GM21786 (cell line): ENCODE data around the gene SCN5A.

Source experiments
- ATAC-seq: cut with Tn5 transposase; IDR thresholded peaks from one replicate; pipeline ENCODE4 v1.9.1; 2021; ENCODE audit not compliant: unreplicated experiment

SCN5A gene

GRCh38 chr3:38623539-38623938 lies 25.9 kb downstream of the SCN5A start:
- ATAC-seq: no peak

GRCh38 chr3:38622336-38622735 lies 27.2 kb downstream of the SCN5A start:
- no peak for ATAC-seq

GRCh38 chr3:38620236-38620635 lies 29.3 kb downstream of the SCN5A start:
- ATAC-seq: no peak

- ATAC-seq: no peak
These were observed 31.1 kb downstream of the SCN5A start for GRCh38 chr3:38618343-38618742.

GRCh38 chr3:38617586-38617985 lies 31.9 kb downstream of the SCN5A start:
- ATAC-seq: no peak

GRCh38 chr3:38617137-38617536 lies 32.4 kb downstream of the SCN5A start:
- no peak for ATAC-seq

GRCh38 chr3:38616658-38617057 lies 32.8 kb downstream of the SCN5A start:
- ATAC-seq: no peak

- no peak for ATAC-seq
These were observed 33.4 kb downstream of the SCN5A start for GRCh38 chr3:38616111-38616510.

GRCh38 chr3:38614651-38615352 lies 34.7 kb downstream of the SCN5A start:
- no peak for ATAC-seq

GRCh38 chr3:38614091-38614490 lies 35.4 kb downstream of the SCN5A start:
- ATAC-seq: no peak

- no peak for ATAC-seq
These were observed 36.1 kb downstream of the SCN5A start for GRCh38 chr3:38613426-38613825.

GRCh38 chr3:38611866-38612265 lies 37.6 kb downstream of the SCN5A start:
- ATAC-seq: no peak

- no peak for ATAC-seq
These were observed 38.6 kb downstream of the SCN5A start for GRCh38 chr3:38610934-38611333.

- no peak for ATAC-seq
These were observed 39.1 kb downstream of the SCN5A start for GRCh38 chr3:38610436-38610835.

- no peak for ATAC-seq
These were observed 39.9 kb downstream of the SCN5A start for GRCh38 chr3:38609386-38610111.

GRCh38 chr3:38608961-38609360 lies 40.5 kb downstream of the SCN5A start:
- no peak for ATAC-seq

- no peak for ATAC-seq
These were observed 41.3 kb downstream of the SCN5A start for GRCh38 chr3:38608086-38608775.

GRCh38 chr3:38606561-38606960 lies 42.9 kb downstream of the SCN5A start:
- no peak for ATAC-seq

GRCh38 chr3:38605981-38606380 lies 43.5 kb downstream of the SCN5A start:
- no peak for ATAC-seq

- ATAC-seq: no peak
These were observed 45.2 kb downstream of the SCN5A start for GRCh38 chr3:38604246-38604645.

- no peak for ATAC-seq
These were observed 45.8 kb downstream of the SCN5A start for GRCh38 chr3:38603731-38604131.
